GM18499 (cell line): Measurements from ENCODE around the gene PDCD6IP.
"Not testable (repeated sequence)": the region's sequence is repeated elsewhere in the genome, so short reads cannot be mapped to it uniquely, and the experiment has no call there.

Experiments
- ATAC-seq: cut with Tn5 transposase; IDR thresholded peaks from one replicate; pipeline ENCODE4 v1.9.1; 2021; ENCODE audit warnings: moderate number of reproducible peaks; ENCODE audit not compliant: insufficient read depth, unreplicated experiment

The PDCD6IP gene

DNA sequence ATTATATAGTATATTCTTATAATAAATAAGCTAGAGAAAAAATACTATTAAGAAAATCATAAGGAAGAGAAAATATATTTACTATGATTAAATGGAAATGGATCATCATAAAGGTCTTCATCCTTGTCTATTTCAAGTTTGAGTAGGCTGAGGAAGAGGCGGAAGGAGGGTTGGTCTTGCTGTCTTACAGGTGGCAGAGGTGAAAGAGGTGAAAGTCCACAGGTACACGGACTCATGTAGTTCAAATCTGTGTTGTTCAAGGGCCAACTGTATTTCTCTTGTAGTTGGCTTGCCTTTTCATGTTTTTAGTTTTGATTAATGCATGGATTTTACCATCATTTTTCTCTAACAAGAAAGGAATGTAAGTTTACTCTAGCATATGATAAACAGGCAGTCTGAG is 41.7 kb downstream of the PDCD6IP start:
- ATAC-seq: no peak

DNA sequence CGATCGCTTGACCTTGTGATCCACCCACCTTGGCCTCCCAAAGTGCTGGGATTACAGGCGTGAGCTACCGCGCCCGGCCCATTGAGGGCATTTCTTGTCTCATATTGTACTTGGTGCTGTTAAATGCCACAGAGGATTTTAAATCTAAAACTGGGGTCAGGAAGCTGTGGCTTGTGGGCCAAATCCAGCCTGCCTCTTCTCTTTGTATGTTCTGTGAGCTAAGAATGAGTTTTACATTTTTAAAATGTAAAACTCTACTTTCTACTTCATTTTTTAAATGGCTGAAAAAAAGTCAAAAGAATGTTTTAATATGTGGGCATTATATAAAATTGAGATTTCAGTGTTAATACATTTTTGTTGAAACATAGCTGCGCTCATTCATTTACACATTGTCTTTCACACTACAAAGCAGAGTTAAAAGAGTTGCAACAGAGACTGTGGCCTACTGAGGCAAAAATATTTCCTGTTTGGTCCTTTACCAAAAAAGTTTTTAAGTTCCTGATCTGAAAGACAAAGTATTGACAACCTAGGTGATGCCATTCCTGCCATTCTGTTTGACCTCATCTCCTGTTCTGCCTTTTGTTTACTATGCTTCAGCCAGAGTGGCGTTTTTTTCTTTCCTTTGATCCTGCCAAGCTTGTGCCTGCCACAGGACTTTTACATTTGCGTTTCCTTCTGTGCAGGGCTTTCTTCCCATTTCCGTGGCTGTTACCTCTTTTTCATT is 50.4 kb downstream of the PDCD6IP start:
- ATAC-seq: no peak

DNA sequence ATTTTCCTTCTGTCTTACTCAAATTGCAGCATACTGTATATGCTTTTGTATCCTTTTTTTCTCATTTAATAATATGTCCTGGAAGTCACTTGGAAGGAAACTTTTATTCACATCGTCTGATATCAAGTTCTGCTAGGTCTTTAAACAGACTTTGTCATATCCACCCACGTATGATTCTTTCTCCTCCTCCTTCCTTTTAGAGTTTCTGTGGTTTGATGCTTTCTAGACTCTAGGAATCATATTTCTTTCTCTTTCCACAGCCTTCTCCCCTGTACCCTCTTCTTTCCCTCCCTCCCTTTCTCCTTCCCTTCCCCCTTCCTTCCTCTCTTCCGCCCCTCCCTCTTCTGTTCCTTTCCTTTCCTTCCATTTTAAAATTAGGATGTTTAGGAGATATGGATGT is 52.2 kb downstream of the PDCD6IP start:
- ATAC-seq: not testable (repeated sequence)

DNA sequence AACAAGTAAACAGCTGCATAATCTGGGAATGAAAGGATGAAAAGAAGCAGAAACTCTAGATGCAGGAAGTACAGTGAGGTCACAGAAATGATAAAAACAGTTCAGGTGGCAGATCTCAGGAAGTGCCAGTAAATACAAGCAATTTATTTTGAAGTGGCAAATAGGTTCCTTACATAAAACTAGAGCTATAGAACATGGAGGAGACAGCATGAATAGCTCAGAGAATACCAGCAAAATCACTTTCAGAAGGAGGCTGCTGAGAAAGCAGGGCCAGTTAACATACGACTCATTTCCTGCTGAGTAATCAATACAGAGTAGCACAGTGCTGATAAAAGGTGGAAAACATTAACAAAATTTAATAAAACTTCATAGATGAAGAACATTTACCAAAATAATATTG is 57.0 kb downstream of the PDCD6IP start:
- peak; percentile 53 for ATAC-seq

DNA sequence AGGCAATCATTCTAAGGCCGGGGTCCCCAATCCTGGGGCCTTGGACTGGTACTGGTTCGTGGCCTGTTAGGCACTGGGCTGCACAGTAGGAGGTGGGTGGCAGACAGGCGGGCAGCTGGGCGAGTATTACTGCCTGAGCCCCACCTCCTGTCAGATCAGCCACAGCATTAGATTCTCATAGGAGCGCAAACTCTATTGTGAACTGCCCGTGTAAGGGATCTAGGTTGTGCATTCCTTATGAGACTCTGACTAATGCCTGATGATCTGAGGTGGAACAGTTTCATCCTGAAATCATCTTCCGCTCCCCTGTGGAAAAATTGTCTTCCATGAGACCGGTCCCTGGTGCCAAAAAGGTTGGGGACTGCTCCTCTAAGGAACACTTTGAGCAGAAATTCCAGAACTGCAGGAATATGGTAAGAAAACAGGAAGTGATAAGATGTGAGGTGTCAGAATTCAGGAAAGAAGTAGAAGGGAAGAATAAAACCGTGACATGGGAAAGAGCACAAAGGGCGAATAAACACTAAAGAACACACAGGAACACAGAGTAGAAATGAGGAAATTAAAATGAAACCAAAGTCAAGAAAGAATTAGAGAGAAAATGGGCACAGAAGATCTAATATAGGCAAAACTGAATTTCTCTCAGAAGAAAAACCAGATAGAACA is 57.6 kb downstream of the PDCD6IP start:
- ATAC-seq: no peak

DNA sequence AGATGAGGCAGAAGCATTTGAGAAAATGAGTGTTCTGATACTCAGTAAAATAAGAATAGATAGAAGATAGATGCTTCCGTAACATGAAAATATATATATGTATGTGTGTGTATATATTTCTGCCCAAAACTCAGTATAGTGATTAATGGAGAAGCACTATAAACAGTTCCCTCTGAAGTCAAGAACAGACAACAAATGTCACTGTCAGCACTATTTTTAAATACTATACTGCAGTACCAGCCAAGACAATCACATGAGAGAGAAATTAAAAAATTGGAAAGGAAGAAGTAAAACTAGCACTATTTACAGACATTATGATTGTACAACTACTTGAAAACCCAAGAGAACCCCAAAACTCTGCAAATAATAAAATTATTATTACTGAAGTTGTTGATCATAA is 59.3 kb downstream of the PDCD6IP start:
- ATAC-seq: not testable (repeated sequence)

DNA sequence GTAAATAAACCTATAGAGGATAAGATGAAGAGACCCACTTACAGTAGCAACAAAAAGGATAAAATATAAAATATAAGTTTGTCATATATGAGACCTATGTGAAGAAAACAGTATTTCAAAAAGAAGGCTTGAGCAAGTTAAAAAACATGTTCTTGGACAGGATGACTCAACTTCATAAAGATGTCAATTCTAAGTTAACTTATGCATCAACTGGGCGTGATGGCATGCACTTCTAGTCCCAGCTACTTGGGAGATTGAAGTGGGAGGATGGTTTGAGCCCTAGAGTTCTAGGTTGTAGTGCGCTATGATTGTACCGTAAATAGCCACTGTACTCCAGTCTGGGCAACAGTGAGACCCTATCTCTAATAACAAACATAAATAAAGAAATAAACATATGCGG is 59.7 kb downstream of the PDCD6IP start:
- no peak for ATAC-seq

DNA sequence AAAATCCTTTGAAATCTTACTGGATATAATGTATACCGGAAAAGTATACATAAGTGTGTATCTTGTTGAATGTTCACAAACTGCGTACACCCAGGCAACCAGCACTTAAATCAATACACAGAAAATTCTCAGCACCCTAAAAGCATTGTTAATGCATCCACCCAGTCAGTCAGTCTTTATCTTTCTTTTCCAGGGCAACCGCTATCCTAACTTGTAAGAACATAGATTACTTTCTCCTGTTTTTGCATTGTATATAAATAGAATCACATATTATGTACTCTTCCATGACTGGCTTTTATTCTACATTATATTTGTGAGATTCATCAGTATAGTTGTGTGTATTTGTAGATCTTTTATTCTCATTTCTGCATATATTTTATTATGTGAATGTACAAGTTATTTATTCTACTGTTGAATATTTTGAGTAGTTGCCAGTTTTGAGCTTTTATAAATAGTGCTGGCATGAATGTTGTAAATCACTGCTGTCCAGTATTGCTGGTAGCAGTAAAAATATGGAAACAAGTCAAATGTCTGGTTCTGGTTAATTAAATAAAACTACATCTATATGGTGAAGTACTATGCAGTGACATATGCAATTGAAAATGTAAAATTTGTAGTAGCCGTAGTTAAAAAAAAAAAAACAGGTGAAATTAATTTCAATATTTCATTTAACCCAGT is 62.1 kb downstream of the PDCD6IP start:
- no peak for ATAC-seq

DNA sequence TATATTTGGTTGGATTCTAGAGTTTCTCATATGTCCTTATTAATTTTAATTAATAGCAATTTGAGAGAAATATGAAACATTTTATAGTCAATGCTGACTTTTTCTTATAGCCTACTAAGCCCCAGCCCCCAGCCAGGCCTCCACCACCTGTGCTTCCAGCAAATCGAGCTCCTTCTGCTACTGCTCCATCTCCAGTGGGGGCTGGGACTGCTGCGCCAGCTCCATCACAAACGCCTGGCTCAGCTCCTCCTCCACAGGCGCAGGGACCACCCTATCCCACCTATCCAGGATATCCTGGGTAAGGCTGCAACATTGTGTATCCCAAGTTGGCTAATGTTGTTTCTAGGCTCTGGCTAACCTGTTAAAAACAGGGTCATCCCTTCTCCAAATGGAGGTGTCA is 66.7 kb downstream of the PDCD6IP start:
- no peak for ATAC-seq

DNA sequence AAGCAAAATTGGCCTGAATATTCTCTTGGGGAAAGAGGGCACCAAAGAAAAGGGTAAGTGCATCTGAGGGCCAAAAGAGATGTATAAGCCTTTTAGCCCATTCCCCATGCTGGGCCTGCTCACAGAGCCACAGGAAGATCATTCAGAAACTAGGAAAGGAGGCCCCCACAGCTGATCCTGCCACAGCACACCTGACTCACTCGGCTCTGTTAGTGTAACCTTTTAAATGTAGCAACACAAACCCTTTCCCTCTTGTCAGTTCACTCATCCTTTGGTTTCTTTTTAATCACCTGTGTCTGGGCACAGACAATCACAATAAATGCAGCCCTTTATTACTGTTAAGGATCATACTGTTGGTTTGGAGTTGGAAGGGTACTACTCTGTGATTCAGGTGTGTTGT is 69.9 kb downstream of the PDCD6IP start:
- no peak for ATAC-seq

DNA sequence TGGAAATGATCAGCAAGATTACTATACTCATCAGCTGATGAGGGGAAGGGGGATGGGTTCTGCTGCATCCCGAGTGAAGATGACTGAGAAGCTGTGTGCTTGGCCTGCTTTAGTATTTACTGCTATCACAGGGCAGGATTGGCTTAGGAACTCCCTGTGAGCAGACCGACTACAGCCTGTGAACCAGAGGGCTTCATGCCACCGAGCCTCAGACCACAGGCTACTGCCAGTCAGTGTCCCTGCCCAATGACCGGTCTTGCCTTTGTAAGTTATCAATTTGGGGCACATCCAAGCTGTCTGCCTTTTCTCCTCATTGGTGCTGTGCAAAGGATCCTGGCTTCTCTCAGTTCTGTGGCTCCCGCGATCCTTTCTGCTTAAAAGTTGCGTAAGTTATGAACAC is 71.5 kb downstream of the PDCD6IP start:
- ATAC-seq: no peak

DNA sequence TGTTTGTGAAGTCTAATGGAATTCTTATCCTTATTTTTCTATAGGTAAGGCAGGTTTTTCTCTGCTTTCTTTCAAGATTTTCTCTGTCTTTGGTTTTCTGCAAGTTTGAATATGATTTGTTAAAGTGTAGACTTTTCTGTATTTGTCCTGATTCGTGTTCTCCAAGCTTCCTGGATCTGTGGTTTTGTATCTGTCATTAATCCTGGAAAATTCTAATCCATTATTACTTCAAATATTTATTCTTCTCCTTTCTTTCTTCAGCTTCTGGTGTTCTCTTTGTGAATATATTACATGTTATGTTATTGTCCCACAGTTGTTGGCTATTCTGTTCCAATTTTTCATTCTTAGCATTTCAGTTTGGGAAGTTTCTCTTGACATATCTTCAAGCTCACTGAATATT is 76.4 kb downstream of the PDCD6IP start:
- no peak for ATAC-seq

DNA sequence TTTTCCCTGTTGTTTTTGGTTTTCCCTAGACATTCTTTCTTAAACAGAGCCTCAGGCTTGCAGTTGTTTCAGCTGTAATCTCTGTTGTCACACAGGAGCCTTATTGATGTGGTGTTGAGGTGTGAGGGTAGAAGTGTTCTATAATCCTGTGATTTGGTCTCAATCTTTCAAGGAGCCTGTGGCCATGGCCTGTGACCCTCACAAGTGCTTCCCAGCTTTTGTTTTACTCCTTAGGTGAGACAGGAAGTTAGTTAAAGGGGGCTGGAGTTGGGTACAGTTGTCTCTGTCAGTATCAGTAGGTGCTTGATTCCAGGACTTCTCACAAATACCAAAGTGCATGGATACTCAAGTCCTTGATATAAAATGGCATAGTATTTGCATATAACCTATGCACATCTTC is 77.2 kb downstream of the PDCD6IP start:
- no peak for ATAC-seq

DNA sequence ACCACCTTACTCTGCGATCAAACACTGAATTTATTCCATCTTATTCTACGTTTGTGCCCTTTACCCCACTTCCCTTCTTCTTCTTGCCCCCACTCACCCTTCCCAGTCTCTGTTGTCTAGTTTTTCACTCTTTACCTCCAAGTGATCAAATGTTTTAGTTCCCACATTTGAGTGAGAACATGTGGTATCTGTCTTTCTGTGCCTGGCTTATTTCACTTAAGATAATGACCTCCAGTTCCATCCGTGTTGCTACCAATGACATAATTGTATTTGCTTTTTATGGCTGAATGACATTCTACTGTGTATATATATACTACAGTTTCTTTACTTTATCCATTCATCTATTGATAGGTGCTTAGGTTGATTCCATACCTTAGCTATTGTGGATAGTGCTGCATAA is 78.8 kb downstream of the PDCD6IP start:
- no peak for ATAC-seq

DNA sequence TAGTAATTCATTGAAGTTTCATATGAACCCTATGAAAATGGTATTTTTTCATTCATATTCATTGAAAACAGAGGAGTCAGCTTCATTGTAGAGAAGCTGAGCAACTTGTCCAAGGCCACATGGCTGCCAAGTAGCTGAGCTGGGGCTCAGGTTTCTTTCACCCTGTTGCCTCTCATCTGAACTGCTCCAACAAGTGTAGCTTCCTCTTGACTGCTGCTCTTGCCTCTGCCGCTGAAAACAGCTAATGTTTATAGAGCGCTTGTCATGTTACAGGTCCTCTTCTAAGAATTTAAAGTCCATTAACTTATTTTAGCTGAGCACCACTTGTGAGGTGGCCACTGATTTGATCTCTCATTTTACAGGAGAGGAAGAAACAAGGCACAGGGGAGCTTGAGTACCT is 81.1 kb downstream of the PDCD6IP start:
- no peak for ATAC-seq

DNA sequence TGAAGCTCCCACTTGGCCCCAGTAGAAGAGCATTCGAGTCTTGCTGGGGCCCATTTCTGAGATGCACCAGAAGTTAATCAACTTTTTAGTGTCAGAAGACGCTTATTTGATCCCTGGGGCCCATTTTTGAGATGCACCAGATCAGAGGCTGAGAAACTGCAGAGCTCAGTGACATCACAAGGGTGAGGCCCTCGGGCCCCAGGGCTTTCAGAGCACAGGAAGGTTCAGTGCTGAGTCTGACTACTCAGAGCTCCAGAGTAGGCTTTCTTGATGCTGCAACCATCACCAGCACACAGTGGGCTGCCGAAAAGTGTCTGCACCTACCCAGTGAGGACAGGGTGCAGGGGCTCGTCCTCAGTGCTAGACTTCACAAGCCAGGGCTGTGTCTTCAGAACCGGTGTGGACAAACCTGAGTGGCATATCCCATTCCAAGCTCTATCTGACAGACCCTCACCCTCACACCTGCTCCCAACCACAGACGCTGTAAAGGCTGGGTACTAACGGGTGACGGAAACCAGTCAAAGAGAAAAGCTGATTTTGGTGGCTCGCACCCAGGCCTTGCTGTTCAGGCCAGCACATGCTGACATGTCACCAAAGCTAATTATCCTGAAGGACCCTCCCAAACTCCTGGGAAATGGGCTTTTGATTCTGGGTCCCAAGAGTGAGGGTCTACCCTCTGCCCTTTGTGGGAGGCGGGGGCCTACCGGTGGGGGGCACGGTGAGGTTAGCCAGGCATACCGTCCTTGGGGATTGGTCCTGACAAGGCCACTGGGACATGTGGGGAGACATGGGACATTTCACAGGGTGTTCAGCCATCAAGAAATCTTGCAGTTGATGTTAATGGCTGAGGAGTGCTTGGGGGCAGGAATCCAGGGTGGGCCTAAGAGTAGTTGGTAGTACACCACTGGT is 83.0 kb downstream of the PDCD6IP start:
- ATAC-seq: no peak

DNA sequence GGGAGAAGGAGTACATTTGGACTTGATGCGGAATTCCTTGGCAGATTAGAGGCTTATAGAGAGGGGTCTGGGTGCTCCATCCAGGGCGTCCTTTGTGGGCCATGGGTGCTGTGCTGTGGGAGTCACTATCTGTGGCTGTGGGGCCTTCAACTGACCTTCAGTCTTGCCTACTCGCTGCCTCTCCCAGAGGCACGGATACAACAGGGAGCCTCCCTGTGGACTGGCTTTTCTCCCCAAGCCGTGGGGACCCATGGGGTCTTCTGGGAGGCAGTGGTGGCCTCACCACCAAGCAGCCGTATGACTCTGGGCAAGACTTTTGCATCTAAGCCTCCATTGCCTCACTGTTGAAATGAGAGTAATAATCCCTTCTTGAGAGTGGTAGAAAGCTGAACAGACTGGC is 83.9 kb downstream of the PDCD6IP start:
- ATAC-seq: no peak

DNA sequence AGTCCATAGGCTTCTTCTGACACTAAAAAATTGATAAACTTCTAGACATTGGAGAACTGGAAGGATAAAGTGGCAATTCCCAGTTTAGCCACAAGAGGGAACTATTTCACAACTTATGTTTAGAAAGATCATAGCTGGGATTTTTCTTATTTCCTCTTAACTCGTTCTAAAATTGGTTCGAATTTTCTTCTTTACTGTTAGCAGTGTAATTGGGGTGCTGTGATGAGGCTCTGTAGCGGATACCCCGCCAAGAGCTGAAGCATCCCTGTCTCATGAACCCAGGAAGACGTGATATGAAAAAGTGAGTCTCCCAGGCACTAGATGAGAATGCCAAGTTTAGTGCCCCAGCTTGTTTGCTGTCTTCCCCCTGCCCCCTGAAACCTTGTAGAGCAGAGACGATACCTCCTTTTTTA is 85.1 kb downstream of the PDCD6IP start:
- ATAC-seq: no peak

DNA sequence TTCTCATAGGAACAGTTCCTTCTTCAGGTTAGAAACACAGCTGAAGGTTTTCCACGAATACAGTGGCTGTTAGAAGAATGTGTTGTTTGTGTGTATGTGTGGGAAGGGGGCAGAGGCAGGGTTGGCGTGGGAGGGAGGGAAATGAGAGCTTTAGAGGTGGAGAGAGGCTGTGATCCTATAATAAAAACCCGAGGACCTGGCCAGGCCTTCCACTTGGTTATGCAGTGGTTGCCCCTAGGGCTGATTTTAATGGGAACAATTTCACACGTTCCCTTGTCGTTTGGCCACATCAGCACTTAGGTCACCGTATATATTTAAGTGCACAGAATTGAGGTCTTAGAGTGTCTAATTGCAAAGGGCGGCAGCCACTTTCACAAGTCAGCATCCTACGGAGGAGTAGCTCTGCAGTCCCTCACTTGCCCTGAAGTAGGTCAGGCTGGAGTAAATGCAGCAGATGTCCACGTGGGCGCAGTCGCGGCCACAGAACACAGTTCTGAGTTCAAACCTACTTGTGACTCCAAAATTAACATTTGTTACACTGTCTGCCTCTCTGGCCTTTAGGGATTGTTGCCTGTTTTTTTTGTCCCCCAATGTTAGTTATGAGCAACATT is 85.6 kb downstream of the PDCD6IP start:
- ATAC-seq: no peak

DNA sequence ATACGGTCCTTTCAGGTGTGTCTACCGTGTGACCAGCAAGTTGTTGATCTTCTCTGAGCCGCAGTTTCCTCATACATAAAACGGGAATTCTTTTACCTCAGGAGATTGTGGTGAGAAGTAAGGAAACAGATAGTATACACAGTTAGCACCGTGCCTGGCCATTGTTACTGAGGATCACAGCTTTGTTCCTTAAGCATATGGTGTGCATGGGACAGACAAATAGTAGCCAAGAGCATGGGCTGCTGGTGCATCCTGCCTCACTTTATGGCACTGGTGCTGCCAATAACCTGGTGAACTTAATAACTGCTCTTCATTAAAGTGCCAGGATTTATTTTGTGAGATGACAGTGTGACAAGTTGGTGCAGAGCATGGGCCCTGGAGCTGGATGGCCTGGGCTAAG is 86.3 kb downstream of the PDCD6IP start:
- ATAC-seq: no peak
